HUES6 (cell line): ENCODE data around the gene GIGYF2.

Experiments used
- H3K27ac ChIP-seq: 2 replicates; pipeline ENCODE4 v1.7.0; 2013; ENCODE audit warnings: low read depth, mild to moderate bottlenecking, low read length, inconsistent platforms
- H3K27me3 ChIP-seq: 2 replicates; pipeline ENCODE4 v1.6.1; 2013; ENCODE audit warnings: low read length; ENCODE audit not compliant: control insufficient read depth, insufficient read depth
- H3K36me3 ChIP-seq: 2 replicates; pipeline ENCODE4 v1.6.1; 2013; ENCODE audit warnings: low read length; ENCODE audit not compliant: control insufficient read depth, insufficient read depth
- H3K4me1 ChIP-seq: 2 replicates; pipeline ENCODE4 v1.6.1; 2013; ENCODE audit warnings: low read length; ENCODE audit not compliant: control insufficient read depth, insufficient read depth
- H3K4me3 ChIP-seq: 2 replicates; pipeline ENCODE4 v1.5.1; 2013; ENCODE audit warnings: low read depth, low read length
- H3K9ac ChIP-seq: one replicate; pipeline ENCODE4 v1.6.1; 2013; ENCODE audit warnings: mild to moderate bottlenecking, low read length
- H3K9me3 ChIP-seq: 2 replicates; pipeline ENCODE4 v1.6.1; 2013; ENCODE audit warnings: low read depth, low read length; ENCODE audit not compliant: control insufficient read depth, insufficient read depth

GIGYF2 gene

DNA sequence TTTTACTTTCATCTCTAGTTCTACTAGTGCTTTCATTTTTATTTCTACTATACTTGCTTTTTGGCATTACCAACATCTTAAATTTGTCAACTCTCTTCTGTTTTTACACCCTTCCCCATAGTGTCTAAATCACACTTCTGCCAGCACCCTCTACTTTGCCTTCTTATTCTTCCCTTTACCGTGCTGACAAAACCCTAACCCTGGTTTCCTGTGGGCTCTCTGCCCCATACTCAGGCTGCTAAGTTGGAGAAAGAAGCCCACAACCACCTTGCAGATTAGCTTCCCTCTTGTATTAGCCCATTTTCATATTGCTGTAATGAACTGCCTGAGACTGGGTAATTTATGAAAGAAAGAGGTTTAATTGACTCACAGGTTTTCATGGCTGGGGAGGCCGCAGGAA lies 24.8 kb downstream of the GIGYF2 start:
- Histone ChIP-seq H3K27me3 (no peaks in the 10 kb centered on the region), H3K9me3 (no peaks in the 10 kb centered on the region), H3K36me3 (peaks cover 32% of the 10 kb centered on the region), H3K4me1 (no peaks in the 10 kb centered on the region), H3K9ac (no peak overlapping the region), H3K27ac (no peak overlapping the region), H3K4me3 (no peak overlapping the region)

DNA sequence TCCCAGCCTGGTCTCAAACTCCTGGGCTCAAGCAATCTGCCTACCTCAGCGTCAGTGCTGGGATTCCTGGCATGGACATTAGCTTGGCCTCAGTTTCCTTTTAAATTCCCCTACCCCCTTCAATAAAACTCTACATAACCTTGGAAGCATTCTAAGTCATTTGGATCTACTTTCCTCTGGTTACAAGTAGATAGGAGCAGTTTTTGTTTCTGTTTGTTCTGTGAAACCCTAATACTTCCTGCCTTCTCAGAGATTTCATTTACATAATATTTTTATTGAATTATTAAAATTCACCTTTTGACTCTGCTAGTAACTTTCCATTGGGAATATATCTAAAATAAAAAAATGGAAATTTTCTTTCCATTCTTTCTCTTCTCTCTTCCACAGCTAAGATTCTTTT lies 25.9 kb downstream of the GIGYF2 start:
- Histone ChIP-seq H3K27ac (no peak overlapping the region), H3K4me3 (no peak overlapping the region), H3K4me1 (no peaks in the 10 kb centered on the region), H3K9ac (no peak overlapping the region), H3K9me3 (no peaks in the 10 kb centered on the region), H3K27me3 (no peaks in the 10 kb centered on the region), H3K36me3 (peaks cover 28% of the 10 kb centered on the region)

DNA sequence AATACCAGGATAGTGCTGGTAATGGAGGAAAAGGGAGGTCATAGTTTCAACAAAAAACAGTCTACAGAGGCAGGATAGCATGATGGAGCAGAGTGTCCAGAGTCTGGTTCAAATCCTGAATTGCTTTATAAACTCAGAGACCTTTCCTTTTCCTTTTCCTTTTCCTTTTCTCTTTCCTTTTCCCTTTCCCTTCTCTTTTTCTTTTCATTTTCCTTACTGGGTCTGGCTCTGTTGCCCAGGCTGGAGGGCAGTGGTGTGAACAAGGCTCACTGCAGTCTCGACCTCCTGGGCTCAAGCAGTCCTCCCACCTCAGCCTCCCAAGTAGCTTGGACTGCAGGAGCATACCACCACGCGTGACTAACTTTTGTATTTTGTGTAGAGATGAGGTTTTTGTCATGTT lies 31.7 kb downstream of the GIGYF2 start:
- Histone ChIP-seq H3K4me3 (no peak overlapping the region), H3K27ac (no peak overlapping the region), H3K9me3 (no peaks in the 10 kb centered on the region), H3K36me3 (peaks cover 44% of the 10 kb centered on the region), H3K9ac (no peak overlapping the region), H3K4me1 (no peaks in the 10 kb centered on the region), H3K27me3 (no peaks in the 10 kb centered on the region)

DNA sequence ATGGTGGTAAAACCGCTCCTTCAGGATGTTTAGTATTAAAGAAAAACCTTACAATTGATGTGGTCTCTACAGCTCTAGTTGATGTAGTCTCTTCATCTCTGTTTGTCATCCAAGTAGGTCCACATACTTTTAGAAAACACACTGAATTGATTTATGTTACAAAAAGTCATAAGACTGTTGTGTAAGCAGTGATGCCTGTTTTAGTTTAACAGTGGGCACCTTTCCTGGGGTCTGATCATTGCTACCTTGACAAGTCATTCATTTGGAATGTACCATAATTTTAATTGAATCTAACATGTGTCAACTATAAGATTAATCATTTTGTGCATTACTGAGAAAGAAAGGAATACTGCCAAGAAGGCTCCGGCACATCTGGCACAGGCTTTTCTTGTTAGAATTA lies 34.3 kb downstream of the GIGYF2 start:
- Histone ChIP-seq H3K9ac (no peak overlapping the region), H3K36me3 (peaks cover 42% of the 10 kb centered on the region), H3K27ac (no peak overlapping the region), H3K27me3 (no peaks in the 10 kb centered on the region), H3K9me3 (no peaks in the 10 kb centered on the region), H3K4me1 (no peaks in the 10 kb centered on the region), H3K4me3 (no peak overlapping the region)

DNA sequence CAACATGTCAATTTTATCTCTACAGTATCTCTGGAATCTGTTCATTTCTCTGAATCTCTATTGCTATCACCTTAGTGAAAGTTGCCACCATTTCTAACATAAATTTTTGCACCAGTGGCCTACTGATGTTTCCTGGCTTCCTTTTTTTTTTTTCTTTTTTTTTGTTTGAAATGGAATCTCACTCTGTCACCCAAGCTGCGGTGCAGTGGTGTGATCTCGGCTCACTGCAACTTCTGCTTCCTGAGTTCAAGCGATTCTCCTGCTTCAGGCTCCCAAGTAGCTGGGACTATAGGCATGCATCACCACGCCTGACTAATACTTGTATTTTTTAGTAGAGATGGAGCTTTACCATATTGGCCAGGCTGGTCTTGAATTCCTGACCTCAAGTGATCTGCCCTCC lies 44.2 kb downstream of the GIGYF2 start:
- H3K9ac ChIP-seq, result no peak overlapping the region
- no peak overlapping the region for H3K4me3 ChIP-seq
- H3K9me3 ChIP-seq, result no peaks in the 10 kb centered on the region
- no peaks in the 10 kb centered on the region for H3K27me3 ChIP-seq
- no peaks in the 10 kb centered on the region for H3K4me1 ChIP-seq
- peaks cover 12% of the 10 kb centered on the region for H3K36me3 ChIP-seq
- H3K27ac ChIP-seq, result no peak overlapping the region

DNA sequence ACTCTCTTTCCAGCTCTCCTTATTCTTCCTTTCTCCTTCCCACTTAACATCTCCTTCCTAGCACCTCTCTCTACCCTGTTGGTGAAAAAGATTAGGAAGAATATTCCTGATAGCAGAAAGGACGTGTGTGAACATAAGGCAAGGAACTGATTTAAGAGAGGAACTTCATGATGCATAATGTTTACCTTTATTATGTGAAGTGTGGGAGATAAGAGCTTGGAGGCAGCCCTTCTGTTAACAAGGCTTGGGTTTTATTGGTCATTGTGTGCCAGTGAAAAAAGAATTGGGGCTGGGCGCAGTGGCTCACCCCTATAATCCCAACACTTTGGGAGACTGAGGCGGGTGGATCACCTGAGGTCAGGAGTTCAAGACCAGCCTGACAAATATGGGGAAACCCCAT lies 44.8 kb downstream of the GIGYF2 start:
- Histone ChIP-seq H3K27ac (no peak overlapping the region), H3K36me3 (peaks cover 12% of the 10 kb centered on the region; the same call in 1 of the 2 replicates), H3K27me3 (no peaks in the 10 kb centered on the region), H3K9me3 (no peaks in the 10 kb centered on the region), H3K4me1 (no peaks in the 10 kb centered on the region), H3K9ac (no peak overlapping the region), H3K4me3 (no peak overlapping the region)

DNA sequence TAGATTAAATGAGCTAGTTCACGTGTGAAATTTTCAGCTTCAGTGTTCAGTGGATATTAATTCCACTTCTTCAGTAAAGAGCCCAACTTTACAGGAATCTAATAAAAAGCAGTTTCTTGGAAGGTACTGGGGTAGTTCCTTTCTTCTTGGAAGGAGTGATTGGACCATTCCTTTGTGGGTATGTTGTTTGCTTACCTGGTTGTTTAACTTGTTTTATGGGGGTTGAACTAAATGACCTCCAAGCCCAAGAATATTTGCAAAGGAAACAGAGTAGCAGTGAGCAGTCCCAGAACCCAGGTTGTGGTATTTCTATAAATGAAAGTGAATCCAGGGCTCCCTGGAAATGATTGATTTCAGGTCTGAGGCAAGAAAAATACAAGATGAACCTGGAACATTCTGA lies 47.8 kb downstream of the GIGYF2 start:
- Histone ChIP-seq H3K36me3 (peaks cover 29% of the 10 kb centered on the region), H3K9me3 (no peaks in the 10 kb centered on the region), H3K4me1 (no peaks in the 10 kb centered on the region), H3K9ac (no peak overlapping the region), H3K27ac (no peak overlapping the region), H3K4me3 (no peak overlapping the region), H3K27me3 (no peaks in the 10 kb centered on the region)

DNA sequence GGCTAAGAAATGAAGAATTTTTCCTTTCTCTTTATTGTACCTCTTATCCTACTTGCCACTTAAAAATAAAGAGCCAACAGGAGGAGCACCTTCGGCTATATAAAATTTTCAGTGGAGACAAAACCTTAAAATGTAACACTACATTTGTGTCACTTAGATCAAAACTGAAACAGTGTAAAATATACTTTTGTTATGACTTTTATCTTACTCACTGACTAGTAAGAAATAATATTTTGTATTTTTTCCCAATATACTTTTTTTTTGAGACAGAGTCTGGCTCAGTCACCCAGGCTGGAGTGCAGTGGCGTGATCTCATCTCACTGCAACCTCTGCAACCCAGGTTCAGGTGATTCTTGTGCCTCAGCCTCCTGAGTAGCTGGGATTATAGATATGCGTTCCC lies 50.9 kb downstream of the GIGYF2 start:
- Histone ChIP-seq H3K4me1 (no peaks in the 10 kb centered on the region), H3K27me3 (no peaks in the 10 kb centered on the region), H3K9me3 (no peaks in the 10 kb centered on the region), H3K36me3 (peaks cover 50% of the 10 kb centered on the region), H3K9ac (no peak overlapping the region), H3K27ac (no peak overlapping the region), H3K4me3 (no peak overlapping the region)

DNA sequence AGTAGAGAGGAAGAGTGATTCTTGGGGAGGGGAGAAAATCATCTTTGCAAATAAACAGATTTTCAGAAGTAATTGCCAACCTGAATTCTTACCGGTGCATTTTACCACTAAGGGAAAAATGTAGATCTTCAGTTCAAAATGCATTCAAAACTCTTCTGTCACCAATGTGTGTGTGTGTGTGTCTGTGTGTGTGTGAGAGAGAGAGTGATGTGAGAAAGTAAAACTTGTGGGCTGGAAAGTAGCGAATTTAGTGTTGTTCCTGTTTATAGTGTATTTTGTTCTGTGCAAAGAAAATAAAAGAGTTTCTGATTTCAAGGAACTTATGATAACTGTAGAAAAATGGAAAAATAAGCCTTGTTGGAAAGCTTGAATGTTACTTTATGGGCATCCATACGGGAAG lies 52.2 kb downstream of the GIGYF2 start:
- H3K36me3 ChIP-seq, result peaks cover 60% of the 10 kb centered on the region

DNA sequence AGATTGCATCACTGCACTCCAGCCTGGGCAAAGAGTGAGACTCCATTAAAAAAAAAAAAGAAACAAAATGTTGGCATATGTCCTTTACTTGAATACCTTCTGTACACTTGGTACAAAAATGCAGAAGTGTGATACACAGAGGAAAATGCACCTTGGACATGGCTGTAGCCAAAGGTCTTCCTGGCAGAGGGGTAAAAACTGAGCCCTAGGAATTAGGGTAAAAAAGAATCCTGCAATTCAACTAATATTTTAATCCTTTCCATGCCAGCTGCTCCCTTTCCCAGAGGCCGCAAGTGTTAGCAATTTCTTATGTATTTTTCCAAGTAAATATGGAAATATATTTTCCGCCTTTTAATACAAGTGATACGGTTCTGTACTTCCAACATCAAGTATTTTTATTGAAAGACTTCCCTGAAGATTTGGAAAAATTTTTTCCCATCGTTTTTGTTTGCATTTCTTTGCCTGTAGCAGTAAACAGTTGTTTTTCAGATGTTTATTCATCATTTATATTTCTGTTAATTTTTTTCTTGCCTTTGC lies 53.1 kb downstream of the GIGYF2 start:
- no peak overlapping the region for H3K27ac ChIP-seq
- peaks cover 62% of the 10 kb centered on the region for H3K36me3 ChIP-seq
- H3K4me1 ChIP-seq, result no peaks in the 10 kb centered on the region
- no peaks in the 10 kb centered on the region for H3K9me3 ChIP-seq
- H3K4me3 ChIP-seq, result no peak overlapping the region
- no peak overlapping the region for H3K9ac ChIP-seq
- no peaks in the 10 kb centered on the region for H3K27me3 ChIP-seq

More for the DNA sequence above, 52.2 kb downstream of the GIGYF2 start:
- Histone ChIP-seq H3K4me3 (no peak overlapping the region), H3K27ac (no peak overlapping the region), H3K27me3 (no peaks in the 10 kb centered on the region), H3K9me3 (no peaks in the 10 kb centered on the region), H3K9ac (no peak overlapping the region), H3K4me1 (no peaks in the 10 kb centered on the region)

DNA sequence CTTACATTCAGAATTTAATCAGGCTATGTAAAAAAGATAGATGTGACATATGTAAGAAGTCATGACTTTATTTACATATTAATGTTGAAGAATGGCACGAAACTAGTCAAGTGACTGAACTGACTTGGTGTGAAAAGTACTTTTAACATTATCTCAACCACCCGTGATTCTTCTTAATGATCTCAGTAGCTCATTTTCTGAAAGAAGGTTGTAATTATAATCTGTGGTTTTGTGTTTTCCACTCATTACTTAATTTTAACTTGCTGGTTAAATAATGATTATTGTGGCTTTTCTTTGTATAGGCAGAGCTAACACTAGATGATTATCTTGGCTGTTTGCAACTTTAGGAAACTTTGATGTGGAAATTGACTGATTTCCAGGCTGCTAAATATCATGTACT lies 60.8 kb downstream of the GIGYF2 start:
- no peaks in the 10 kb centered on the region for H3K27me3 ChIP-seq
- no peak overlapping the region for H3K27ac ChIP-seq
- H3K9ac ChIP-seq, result no peak overlapping the region
- H3K4me1 ChIP-seq, result no peaks in the 10 kb centered on the region
- no peaks in the 10 kb centered on the region for H3K9me3 ChIP-seq
- no peak overlapping the region for H3K4me3 ChIP-seq
- peaks cover 69% of the 10 kb centered on the region for H3K36me3 ChIP-seq
